SU-DHL-6 (cell line): ENCODE data around the gene ATP2A1.

Experiments used
- H2AFZ ChIP-seq: fragments of 200-600 bp; sonication (generic); 2 replicates; pipeline ENCODE4 v1.6.1; 2014; ENCODE audit warnings: low read depth, mild to moderate bottlenecking, moderate library complexity, mixed read lengths, antibody characterized with exemption, low read length; ENCODE audit not compliant: severe bottlenecking
- H3F3A ChIP-seq: fragments of 200-600 bp; shearing (Covaris generic); 2 replicates; pipeline ENCODE4 v1.6.0; 2016; ENCODE audit warnings: antibody characterized with exemption, mild to moderate bottlenecking; ENCODE audit not compliant: insufficient read depth
- H3K27ac ChIP-seq: fragments of 200-600 bp; sonication (generic); 2 replicates; pipeline ENCODE4 v1.5.1; 2016; ENCODE audit warnings: low read depth, mild to moderate bottlenecking, low read length, moderate library complexity, mixed read lengths
- H3K27me3 ChIP-seq: fragments of 200-600 bp; sonication (generic), shearing (Covaris generic); 2 replicates; pipeline ENCODE4 v1.6.0; 2014; ENCODE audit warnings: mild to moderate bottlenecking, low read length
- H3K36me3 ChIP-seq: fragments of 200-600 bp; sonication (generic); 2 replicates; pipeline ENCODE4 v1.6.1; 2014; ENCODE audit warnings: mild to moderate bottlenecking, low read length, mixed read lengths
- H3K4me2 ChIP-seq: fragments of 300-600, 200-600 bp; shearing (Covaris generic), sonication (generic); 2 replicates; pipeline ENCODE4 v1.6.0; 2014; ENCODE audit warnings: low read length, low read depth, mild to moderate bottlenecking; ENCODE audit not compliant: poor library complexity, severe bottlenecking
- H3K4me3 ChIP-seq: fragments of 200-600 bp; sonication (generic); 2 replicates; pipeline ENCODE4 v1.5.1; 2014; ENCODE audit warnings: antibody characterized with exemption, low read length, mild to moderate bottlenecking, mixed read lengths; ENCODE audit not compliant: insufficient read depth, poor library complexity, severe bottlenecking
- H3K79me2 ChIP-seq: fragments of 200-600 bp; sonication (generic); 2 replicates; pipeline ENCODE4 v1.6.1; 2014; ENCODE audit warnings: mild to moderate bottlenecking, low read length, moderate library complexity; ENCODE audit not compliant: insufficient read depth
- H3K9ac ChIP-seq: fragments of 200-600 bp; sonication (generic); 2 replicates; pipeline ENCODE4 v1.7.0; 2014; ENCODE audit warnings: mild to moderate bottlenecking, low read length
- H3K9me2 ChIP-seq: fragments of 200-600 bp; sonication (generic); replicated peaks from 2 replicates; pipeline ENCODE4 v1.6.1; 2014; ENCODE audit warnings: low read length; ENCODE audit not compliant: insufficient read depth
- H3K9me3 ChIP-seq: fragments of 200-600 bp; sonication (generic); 2 replicates; pipeline ENCODE4 v1.6.1; 2014; ENCODE audit warnings: low read length, mixed read lengths; ENCODE audit not compliant: insufficient read depth
- H4K20me1 ChIP-seq: fragments of 200-600 bp; sonication (generic); 2 replicates; pipeline ENCODE4 v1.6.1; 2014; ENCODE audit warnings: low read depth, mild to moderate bottlenecking, antibody characterized with exemption, low read length, moderate library complexity, mixed read lengths
- CTCF ChIP-seq: fragments of 200-600 bp; sonication (generic); IDR thresholded peaks from one replicate; pipeline ENCODE4 v1.5.1; 2017; ENCODE audit warnings: antibody characterized with exemption, mild to moderate bottlenecking, low read length, moderate library complexity; ENCODE audit not compliant: insufficient read depth, poor library complexity, severe bottlenecking
- EZH2phosphoT487 ChIP-seq: fragments of 200-600 bp; sonication (generic), shearing (Covaris generic); conservative IDR thresholded peaks from 2 replicates; pipeline ENCODE4 v1.6.1; 2018; ENCODE audit warnings: mild to moderate bottlenecking, antibody characterized with exemption, low read length, moderate library complexity, mixed read lengths

ATP2A1 gene

GRCh38 chr16:28899882-28900590 lies 21.7 kb downstream of the ATP2A1 start:
- Histone ChIP-seq H3F3A (no peaks in the 10 kb centered on the region), H3K9me2 (no peaks in the 10 kb centered on the region), H3K4me3 (no peak overlapping the region), H3K79me2 (no peaks in the 10 kb centered on the region), H3K9ac (no peak overlapping the region), H3K4me2 (no peak overlapping the region), H2AFZ (no peak overlapping the region), H3K9me3 (no peaks in the 10 kb centered on the region), H3K27ac (no peak overlapping the region), H3K27me3 (no peaks in the 10 kb centered on the region), H3K36me3 (no peaks in the 10 kb centered on the region), H4K20me1 (no peaks in the 10 kb centered on the region)
- TF ChIP-seq CTCF: no peak
- no peak for TF ChIP-seq EZH2phosphoT487

GRCh38 chr16:28900601-28901000 lies 22.3 kb downstream of the ATP2A1 start:
- Histone ChIP-seq H3K79me2 (no peaks in the 10 kb centered on the region), H3K36me3 (no peaks in the 10 kb centered on the region), H3K9me3 (no peaks in the 10 kb centered on the region), H3K4me3 (no peak overlapping the region), H3K9ac (no peak overlapping the region), H3F3A (no peaks in the 10 kb centered on the region), H3K4me2 (no peak overlapping the region), H3K27me3 (no peaks in the 10 kb centered on the region), H2AFZ (no peak overlapping the region), H3K27ac (no peak overlapping the region), H3K9me2 (no peaks in the 10 kb centered on the region), H4K20me1 (no peaks in the 10 kb centered on the region)
- TF ChIP-seq EZH2phosphoT487: no peak
- no peak for TF ChIP-seq CTCF

GRCh38 chr16:28901862-28902261 lies 23.6 kb downstream of the ATP2A1 start:
- no peaks in the 10 kb centered on the region for H4K20me1 ChIP-seq
- TF ChIP-seq CTCF (no peak), EZH2phosphoT487 (no peak)
- H3K4me3 ChIP-seq: no peak overlapping the region
- H3K79me2 ChIP-seq: no peaks in the 10 kb centered on the region
- no peaks in the 10 kb centered on the region for H3K27me3 ChIP-seq
- H2AFZ ChIP-seq: no peak overlapping the region
- no peak overlapping the region for H3K4me2 ChIP-seq
- H3K27ac ChIP-seq: no peak overlapping the region
- no peaks in the 10 kb centered on the region for H3F3A ChIP-seq
- no peaks in the 10 kb centered on the region for H3K9me2 ChIP-seq
- no peaks in the 10 kb centered on the region for H3K9me3 ChIP-seq
- no peak overlapping the region for H3K9ac ChIP-seq
- no peaks in the 10 kb centered on the region for H3K36me3 ChIP-seq
